ENCODE data around the gene RAP2A.

RAP2A gene

DNA sequence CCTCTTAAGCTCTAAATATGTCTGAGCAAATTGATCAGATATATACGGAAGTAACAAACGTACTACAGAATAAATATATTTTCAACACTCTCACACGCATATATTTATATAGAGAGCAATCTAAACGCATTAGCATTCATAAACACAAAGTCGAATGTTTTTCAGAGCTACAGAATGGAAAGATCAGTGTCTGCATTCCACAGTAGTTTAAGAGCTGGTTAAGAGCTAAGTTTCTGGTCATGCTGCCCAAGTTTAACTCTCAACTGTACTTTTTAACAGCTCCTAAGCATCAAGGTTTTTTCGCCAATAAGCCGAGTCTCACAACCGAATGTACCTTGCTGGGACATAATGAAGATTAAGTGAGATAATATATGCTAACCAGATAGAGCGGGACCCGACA lies 36.7 kb upstream of the RAP2A start:
- Histone ChIP-seq H3K4me1 (no peaks in the 10 kb centered on the region), H3K36me3 (no peaks in the 10 kb centered on the region)
- DNase-seq, result no peak

DNA sequence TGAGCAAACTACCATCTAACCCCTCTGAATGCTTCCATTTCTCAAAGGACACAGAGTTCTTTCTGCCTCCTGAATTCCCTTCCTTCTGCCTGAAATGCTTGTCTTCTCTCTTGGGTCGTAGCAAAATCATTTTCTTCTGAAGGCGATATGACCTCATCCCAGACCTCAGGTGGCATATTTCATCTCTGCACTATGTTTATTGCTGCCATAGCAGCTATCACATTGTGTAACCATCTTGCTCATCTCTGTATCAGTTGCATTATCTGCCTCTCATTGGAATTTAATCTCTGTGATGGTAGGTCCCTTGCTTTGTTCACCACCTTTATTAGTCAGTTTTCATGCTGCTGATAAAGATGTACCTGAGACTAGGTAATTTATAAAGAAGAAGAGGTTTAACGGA lies 32.5 kb upstream of the RAP2A start:
- Histone ChIP-seq H3K27me3 (0 out of 2 replicates have a peak, but pooled peaks cover 3% of the 10 kb centered on the region), H3K4me1 (no peaks in the 10 kb centered on the region), H3K4me3 (ENCODE audit: low read depth, low read length) (no peak overlapping the region), H3K36me3 (no peaks in the 10 kb centered on the region), H3K9me3 (no peaks in the 10 kb centered on the region)
- TF ChIP-seq, protein P1, sequence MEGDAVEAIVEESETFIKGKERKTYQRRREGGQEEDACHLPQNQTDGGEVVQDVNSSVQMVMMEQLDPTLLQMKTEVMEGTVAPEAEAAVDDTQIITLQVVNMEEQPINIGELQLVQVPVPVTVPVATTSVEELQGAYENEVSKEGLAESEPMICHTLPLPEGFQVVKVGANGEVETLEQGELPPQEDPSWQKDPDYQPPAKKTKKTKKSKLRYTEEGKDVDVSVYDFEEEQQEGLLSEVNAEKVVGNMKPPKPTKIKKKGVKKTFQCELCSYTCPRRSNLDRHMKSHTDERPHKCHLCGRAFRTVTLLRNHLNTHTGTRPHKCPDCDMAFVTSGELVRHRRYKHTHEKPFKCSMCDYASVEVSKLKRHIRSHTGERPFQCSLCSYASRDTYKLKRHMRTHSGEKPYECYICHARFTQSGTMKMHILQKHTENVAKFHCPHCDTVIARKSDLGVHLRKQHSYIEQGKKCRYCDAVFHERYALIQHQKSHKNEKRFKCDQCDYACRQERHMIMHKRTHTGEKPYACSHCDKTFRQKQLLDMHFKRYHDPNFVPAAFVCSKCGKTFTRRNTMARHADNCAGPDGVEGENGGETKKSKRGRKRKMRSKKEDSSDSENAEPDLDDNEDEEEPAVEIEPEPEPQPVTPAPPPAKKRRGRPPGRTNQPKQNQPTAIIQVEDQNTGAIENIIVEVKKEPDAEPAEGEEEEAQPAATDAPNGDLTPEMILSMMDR (IDR thresholded peaks at IDR 0.05; ENCODE audit: low read depth, low read length), result no peak
- DNase-seq, result no peak

More for the DNA sequence above, 36.7 kb upstream of the RAP2A start:
- Histone ChIP-seq H3K4me3 (ENCODE audit: low read depth, low read length) (no peak overlapping the region), H3K27me3 (no peaks in the 10 kb centered on the region), H3K9me3 (no peaks in the 10 kb centered on the region)
- TF ChIP-seq, protein P1 (IDR thresholded peaks at IDR 0.05; ENCODE audit: low read depth, low read length), result no peak

DNA sequence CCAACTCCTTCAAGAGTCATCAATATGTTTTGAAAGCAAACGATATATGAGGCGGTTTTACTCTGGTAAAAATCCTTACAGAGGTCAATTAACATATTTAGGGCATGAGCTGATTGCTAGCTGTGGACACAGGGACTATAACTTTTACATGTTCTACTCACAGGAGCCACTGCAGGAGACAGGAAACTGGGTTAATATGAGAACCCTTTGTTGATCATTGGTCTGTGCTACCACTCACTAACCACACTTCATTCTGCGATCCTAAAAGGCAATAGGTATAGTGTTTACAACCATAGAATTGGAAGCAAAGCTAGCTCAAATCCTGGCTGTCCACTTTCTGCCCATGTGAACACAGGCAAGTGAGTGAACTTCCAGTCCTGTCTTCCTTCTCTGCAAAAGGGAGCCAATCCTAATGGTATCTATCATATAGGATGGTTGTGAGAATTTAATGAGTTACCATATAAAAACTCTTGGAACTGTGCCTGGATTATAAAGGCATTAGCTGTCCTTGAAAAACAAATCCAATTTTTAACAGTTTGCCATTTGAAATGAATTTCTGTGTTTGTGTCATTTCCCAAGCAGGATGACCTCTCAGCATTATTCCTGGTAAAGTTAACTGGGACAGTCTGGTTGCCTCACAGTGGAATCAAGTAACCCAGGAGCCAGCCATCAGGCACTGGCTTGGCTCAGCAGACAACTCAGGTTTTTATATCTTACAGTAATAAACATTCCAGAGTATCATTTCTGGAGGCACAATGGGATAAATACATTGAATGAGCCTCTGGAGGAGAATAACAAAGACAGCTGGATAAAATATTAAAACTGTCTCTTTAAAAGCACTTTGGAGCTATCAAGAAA lies 29.8 kb upstream of the RAP2A start:
- Histone ChIP-seq H3K36me3 (no peaks in the 10 kb centered on the region), H3K9me3 (no peaks in the 10 kb centered on the region), H3K4me3 (ENCODE audit: low read depth, low read length) (no peak overlapping the region), H3K27me3 (0 out of 2 replicates have a peak, but pooled peaks cover 3% of the 10 kb centered on the region), H3K4me1 (no peaks in the 10 kb centered on the region)
- DNase-seq, result no peak
- TF ChIP-seq, protein P1 (IDR thresholded peaks at IDR 0.05; ENCODE audit: low read depth, low read length), result no peak

DNA sequence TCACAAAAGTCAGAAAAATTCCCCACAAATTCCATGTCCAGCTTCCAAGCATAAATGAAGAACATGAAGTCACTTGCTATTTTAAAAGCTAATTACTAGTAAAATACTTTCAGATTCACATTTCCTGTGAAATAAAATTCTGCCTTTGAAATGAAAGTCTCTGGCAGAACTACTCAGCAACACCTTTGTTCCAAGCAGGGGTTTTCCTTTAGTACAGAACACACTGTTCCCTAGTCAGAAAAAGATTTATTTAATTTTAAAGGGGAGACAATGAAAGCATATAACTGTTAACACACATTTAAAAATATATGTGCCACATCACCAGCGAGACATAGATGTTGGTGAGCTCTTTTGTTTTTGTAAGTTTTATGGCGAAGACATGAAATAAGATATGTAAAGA lies 26.4 kb upstream of the RAP2A start:
- Histone ChIP-seq H3K9me3 (no peaks in the 10 kb centered on the region), H3K27me3 (0 out of 2 replicates have a peak, but pooled peaks cover 3% of the 10 kb centered on the region), H3K36me3 (no peaks in the 10 kb centered on the region), H3K4me1 (no peaks in the 10 kb centered on the region), H3K4me3 (ENCODE audit: low read depth, low read length) (no peak overlapping the region)
- no peak for DNase-seq
- TF ChIP-seq, protein P1 (IDR thresholded peaks at IDR 0.05; ENCODE audit: low read depth, low read length), result no peak

DNA sequence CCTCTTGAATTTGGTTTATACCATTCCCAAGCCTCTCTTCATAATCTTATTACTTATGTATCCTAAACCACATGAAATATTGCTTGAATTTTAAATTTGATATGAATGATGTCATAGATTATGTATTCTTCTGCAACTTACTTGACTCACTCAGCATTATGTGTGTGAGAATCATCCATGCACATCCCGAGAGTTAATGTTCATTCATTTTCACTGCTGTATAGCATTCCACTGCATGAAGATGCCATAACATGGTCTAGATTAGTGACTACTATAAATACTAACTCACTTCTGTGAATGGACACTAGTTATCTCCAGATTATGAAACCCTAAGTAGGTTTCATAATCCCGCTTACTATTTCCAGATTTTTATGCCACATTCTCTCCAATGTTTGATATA lies 25.0 kb upstream of the RAP2A start:
- H3K4me1 ChIP-seq, result no peaks in the 10 kb centered on the region
- no peaks in the 10 kb centered on the region for H3K9me3 ChIP-seq
- no peak overlapping the region for H3K4me3 ChIP-seq (ENCODE audit: low read depth, low read length)
- no peaks in the 10 kb centered on the region for H3K36me3 ChIP-seq
- no peak for DNase-seq
- TF ChIP-seq, protein P1 (IDR thresholded peaks at IDR 0.05; ENCODE audit: low read depth, low read length), result no peak
- 0 out of 2 replicates have a peak, but pooled peaks cover under 1% of the 10 kb centered on the region for H3K27me3 ChIP-seq

DNA sequence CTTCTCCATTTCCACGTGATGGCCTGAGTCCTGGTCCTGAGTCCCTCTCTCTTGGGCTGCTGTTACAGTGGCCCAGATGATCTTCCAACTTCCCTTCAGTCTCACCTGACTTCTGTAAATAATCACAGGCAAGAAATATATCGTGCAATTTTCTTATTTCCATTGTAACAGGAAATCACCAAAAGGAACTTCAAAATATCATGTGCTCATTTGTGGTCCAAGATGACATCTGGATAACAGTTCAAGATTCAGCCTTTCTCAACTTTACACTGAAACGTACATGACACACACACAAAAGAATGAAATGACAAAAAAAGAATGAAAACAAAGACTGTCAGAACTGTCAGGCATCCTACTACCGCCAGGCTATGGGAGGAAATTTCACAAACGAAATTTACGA lies 22.0 kb upstream of the RAP2A start:
- no peaks in the 10 kb centered on the region for H3K9me3 ChIP-seq
- DNase-seq, result no peak
- TF ChIP-seq, protein P1 (IDR thresholded peaks at IDR 0.05; ENCODE audit: low read depth, low read length), result no peak
- no peak overlapping the region for H3K4me3 ChIP-seq (ENCODE audit: low read depth, low read length)
- no peaks in the 10 kb centered on the region for H3K27me3 ChIP-seq
- no peaks in the 10 kb centered on the region for H3K4me1 ChIP-seq
- no peaks in the 10 kb centered on the region for H3K36me3 ChIP-seq

Measured in BE2C (cell line).